GM18868 (cell line): Measurements from ENCODE around the gene SCPEP1.
"Not testable (repeated sequence)": the region's sequence is repeated elsewhere in the genome, so short reads cannot be mapped to it uniquely, and the experiment has no call there.

Experiments used
- ATAC-seq: cut with Tn5 transposase; IDR thresholded peaks from one replicate; pipeline ENCODE4 v1.9.1; 2021; ENCODE audit warnings: mild to moderate bottlenecking, moderate library complexity; ENCODE audit not compliant: unreplicated experiment

Gene SCPEP1

GRCh38 chr17:56960596-56961538, 17.1 kb upstream of the SCPEP1 start, which contains the start of gene COIL:
TSS of gene COIL (minus strand) at chr17:56961050. CDS start at chr17:56961019, 31 bp downstream.
- peak; percentile 96 for ATAC-seq

DNA sequence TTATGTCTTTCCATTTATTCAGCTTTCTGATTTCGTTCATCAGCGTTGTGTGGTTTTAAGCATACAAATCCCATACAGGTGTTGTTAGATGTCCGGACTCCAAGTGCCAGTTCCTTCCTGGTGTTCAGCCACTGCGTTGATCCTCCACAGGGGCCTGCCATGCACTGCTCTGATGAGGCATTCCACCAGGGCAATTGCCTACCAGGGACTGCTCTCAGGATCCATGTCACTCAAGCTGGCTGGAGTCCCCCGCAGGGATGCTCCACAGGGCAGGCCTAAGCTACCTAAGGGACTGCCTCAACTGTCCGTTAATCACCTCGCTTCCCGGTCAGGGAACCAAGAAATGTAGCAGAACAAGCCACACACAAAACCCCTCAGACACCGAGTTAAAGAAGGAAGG, 12.7 kb upstream of the SCPEP1 start:
- ATAC-seq = not testable (repeated sequence)

DNA sequence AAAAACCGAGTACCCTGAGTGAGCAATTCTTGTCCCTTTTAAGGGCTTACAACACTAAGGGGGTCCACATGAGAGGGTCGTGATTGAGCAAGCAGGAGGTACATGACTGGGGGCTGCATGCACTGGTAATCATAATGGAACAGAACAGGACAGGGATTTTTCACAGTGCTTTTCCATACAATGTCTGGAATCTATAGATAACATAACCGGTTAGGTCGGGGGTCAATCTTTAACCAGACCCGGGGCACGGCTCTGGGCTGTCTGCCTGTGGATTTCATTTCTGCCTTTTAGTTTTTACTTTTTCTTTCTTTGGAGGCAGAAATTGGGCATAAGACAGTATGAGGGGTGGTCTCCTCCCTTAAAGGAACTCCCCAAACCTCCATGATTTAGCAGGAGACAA, 12.2 kb upstream of the SCPEP1 start:
- not testable (repeated sequence) for ATAC-seq

DNA sequence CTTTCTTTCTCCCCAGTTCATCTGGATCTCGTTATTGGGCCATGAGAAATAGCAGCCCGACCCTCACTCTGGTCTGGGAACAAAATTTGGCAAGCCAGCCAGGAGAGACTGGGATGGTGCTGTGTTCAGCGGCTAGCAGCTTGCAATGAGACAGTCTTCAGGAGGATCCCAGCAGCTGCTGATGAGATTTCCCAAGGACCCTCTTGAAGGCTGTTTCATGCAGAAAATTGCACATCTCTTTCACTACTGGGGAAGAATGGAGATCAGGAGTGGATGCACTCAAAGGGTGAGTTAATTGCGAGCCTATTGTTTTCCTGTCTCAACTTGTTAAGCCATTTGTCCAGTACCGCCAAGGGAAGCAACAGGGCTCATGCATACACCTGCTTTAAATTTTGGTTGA, 11.6 kb upstream of the SCPEP1 start:
- no peak for ATAC-seq

DNA sequence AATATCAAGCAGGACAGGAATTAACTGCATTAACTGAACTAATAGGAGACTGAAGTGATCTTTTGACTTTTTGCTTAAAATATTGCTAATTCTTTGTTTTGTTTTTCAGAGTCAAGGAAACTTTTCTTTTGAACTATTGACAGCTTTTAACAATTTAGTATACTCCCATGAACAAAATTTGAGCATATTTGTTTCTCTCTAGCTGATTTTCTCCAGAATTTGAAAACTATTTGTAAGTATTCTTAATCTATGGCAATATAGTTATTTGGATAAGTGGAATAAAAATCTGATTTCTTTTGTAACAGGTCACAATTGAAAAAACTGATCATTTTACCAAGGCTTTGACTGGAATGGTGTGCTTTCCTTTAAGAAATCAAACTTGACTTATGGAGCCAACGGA, 7.0 kb upstream of the SCPEP1 start:
- ATAC-seq = no peak

- ATAC-seq = no peak
Measured at GRCh38 chr17:56972111-56972730, 5.7 kb upstream of the SCPEP1 start.

- ATAC-seq = no peak
Measured at GRCh38 chr17:56973520-56973919, 4.4 kb upstream of the SCPEP1 start.

GRCh38 chr17:56974055-56974454, 3.9 kb upstream of the SCPEP1 start:
- no peak for ATAC-seq

DNA sequence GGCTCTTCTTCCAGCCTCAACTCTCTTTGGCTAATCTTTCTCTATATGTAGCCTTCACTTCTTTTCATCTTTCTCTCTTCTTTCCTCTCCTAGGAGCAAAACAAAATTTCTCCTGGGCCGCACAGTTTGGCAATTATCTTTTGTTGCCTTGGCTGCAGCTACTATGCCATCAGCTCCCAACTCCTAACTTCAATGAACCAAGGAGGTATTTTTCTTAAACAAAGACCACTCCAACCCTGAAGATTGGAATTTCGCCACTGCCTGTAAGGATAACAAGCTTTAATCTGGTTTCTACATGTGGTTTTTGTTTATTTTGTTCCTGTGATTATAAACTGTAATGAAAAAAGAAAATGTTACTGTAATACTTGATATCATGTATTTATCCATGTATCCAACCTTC, 2.3 kb upstream of the SCPEP1 start:
- ATAC-seq = no peak

DNA sequence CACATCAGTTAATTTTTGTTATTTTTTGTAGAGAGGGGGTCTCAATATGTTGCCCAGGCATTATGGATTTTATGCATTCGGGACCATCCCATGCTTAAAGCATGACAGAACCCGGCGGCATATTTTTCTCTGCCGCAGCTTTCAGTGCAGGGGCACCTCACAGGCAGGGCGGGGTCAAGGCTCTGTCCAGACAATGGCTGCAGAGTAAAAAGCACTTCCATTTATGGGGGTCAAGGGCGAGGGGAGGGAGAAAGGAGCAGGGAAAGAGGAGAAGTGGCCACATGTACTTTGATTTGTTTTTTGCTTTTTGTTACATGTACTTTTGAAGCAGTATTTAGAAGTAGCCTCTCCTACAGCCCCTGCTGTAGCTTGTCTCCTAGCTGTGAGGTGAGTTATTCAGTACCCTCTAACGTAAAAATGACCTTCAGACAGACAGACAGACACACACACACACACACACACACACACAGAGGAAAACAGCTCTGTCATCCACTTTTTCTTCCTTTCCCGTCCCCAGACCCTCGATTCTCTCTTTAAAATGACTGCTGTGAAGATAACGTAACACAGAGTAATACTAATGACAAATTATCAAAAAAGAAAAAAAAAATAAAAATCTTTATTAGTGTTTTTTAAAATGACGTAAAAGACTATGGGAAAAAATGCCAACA, 856 bp upstream of the SCPEP1 start:
- ATAC-seq = no peak

GRCh38 chr17:56978441-56979090, 635 bp downstream of the SCPEP1 start:
- peak; percentile 35 for ATAC-seq

DNA sequence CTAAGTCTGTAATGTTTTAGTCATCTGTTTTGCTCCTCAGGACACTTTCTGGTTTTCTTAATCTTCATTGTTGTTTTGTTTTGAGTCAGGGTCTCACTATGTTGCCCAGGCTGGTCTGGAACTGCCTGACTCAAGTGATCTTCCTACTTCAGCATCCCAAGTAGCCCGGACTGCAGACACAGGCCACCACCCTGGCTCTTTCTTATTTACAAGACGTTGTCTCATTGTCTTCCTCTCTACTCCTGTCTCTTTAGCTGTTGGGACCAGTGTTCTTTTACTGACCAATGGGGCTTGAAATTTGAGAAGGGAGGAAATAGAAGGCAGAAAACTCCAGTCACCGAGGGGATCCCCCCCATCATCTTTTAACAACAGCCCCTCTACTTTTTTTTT, 1.2 kb downstream of the SCPEP1 start:
- peak; percentile 15 for ATAC-seq

- not testable (repeated sequence) for ATAC-seq
Measured at GRCh38 chr17:56980526-56980925, 2.6 kb downstream of the SCPEP1 start.

- no peak for ATAC-seq
Measured at GRCh38 chr17:56982312-56982711, 4.4 kb downstream of the SCPEP1 start.

DNA sequence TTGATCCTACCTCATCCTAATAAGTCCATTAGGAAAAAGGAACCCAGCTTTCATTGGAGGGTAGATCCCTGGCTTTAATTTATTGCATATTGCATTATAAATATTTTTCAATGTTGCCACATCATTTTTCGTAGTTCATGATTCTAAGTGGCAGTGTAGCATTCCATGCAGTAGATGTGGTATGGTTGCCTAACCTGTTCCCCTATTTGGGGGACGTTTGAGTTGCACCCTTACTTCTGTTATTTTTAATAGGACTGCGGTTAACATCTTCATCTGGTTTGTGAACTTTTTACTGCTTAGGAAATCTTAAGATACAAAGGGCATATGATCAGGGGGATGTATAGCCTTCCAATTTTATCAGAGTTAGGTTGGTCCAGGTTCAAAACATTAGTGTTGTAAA, 5.4 kb downstream of the SCPEP1 start:
- ATAC-seq = no peak

- ATAC-seq = no peak
Measured at GRCh38 chr17:56985371-56986162, 7.6 kb downstream of the SCPEP1 start.

GRCh38 chr17:56987283-56987834, 9.4 kb downstream of the SCPEP1 start:
- no peak for ATAC-seq

GRCh38 chr17:56988901-56989572, 11.1 kb downstream of the SCPEP1 start:
- no peak for ATAC-seq

DNA sequence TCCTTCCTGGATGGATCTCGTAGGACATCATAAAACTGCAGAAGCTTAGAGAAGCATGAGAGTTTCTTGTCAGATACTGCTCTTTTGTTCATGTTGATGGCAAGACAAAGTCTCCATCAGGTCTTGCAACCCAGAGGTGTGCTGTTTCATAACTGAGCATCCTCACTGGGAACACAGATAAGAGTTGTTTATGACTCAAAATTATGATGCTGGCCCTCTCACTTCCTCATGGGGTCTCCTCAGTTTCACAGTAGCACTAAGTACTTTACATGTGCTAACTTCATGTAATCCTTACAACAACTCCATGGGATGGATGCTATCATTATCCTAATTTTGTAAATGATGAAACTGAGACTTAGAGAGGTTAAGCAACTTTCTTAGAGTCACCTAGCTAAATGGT, 14.4 kb downstream of the SCPEP1 start:
- no peak for ATAC-seq
